ES-I3 (cell line): ENCODE data around the gene RAB11FIP3.

Source experiments
- H3K36me3 ChIP-seq: 2 replicates; pipeline ENCODE4 v1.6.1; 2013; ENCODE audit warnings: mild to moderate bottlenecking, low read length, control low read depth, moderate library complexity; ENCODE audit not compliant: insufficient read depth
- H3K4me1 ChIP-seq: 2 replicates; pipeline ENCODE4 v1.6.1; 2013; ENCODE audit warnings: mild to moderate bottlenecking, control low read depth, low read length; ENCODE audit not compliant: insufficient read depth
- H3K9ac ChIP-seq: 2 replicates; pipeline ENCODE4 v1.6.1; 2013; ENCODE audit warnings: low read depth, mild to moderate bottlenecking, low read length, moderate library complexity
- H3K9me3 ChIP-seq: 2 replicates; pipeline ENCODE4 v1.6.1; 2013; ENCODE audit warnings: mild to moderate bottlenecking, low read length, moderate library complexity; ENCODE audit not compliant: control insufficient read depth, insufficient read depth

RAB11FIP3 gene

GRCh38 chr16:525123-525519, 99.7 kb downstream of the RAB11FIP3 start:
- Histone ChIP-seq H3K9me3 (no peaks in the 10 kb centered on the region), H3K4me1 (peaks cover 17% of the 10 kb centered on the region; the same call in 1 of the 2 replicates), H3K36me3 (no peaks in the 10 kb centered on the region), H3K9ac (no peak overlapping the region; the same call in 1 of the 2 replicates)

- peaks cover 17% of the 10 kb centered on the region; the same call in 1 of the 2 replicates for H3K4me1 ChIP-seq
- peak overlapping the region; percentile 67; the same call in 1 of the 2 replicates for H3K9ac ChIP-seq
- H3K9me3 ChIP-seq, result no peaks in the 10 kb centered on the region
- H3K36me3 ChIP-seq, result no peaks in the 10 kb centered on the region
These were observed 100.2 kb downstream of the RAB11FIP3 start for GRCh38 chr16:525520-526180.

DNA sequence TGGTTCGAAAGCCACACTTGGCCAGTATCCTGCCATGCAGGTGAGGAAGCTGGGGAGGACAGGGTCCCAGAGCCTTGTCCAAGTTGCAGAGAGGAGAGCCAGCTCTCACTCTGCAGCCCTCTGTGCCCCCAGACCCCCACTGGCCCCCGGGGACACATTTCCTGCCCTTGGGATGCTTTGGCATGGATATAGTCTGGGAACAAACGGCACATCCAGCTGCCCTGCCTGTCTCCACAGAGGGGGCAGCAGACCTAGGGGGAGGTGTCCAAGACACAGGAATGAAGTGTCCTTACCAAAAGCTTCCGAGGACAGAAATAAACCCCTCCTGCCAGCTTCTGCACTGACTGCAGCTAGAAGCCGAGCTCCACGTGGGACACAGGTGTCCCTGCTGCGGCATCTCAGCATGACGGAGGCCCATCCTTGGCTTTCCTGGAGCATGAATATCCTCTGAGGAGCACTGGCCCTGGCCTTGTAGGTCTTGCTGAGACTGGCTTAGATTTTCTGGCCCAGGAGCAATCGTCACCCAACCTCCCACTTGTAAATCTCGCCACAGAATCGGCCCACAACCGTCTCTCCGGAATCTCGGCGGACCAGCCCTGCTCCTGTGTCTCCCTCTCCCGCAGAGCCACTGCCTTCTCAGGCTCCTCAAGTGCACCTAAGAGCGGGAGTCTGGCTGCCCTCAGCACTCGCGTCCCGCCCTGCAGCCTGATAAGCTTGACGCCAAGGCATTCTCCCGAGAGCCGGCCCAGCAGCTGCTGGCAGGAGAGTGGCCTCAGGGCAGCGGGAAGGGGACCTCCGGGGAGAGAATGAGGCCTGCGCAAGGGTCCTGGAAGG, 100.9 kb downstream of the RAB11FIP3 start:
- Histone ChIP-seq H3K4me1 (peaks cover 17% of the 10 kb centered on the region; the same call in 1 of the 2 replicates), H3K9ac (peak overlapping the region; percentile 67), H3K36me3 (no peaks in the 10 kb centered on the region), H3K9me3 (no peaks in the 10 kb centered on the region)

GRCh38 chr16:527015-527903, 101.8 kb downstream of the RAB11FIP3 start, which contains the start of gene CAPN15:
Gene CAPN15 (plus strand): TSS chr16:527712. CDS start chr16:546839, 19,127 bp downstream.
- no peaks in the 10 kb centered on the region for H3K36me3 ChIP-seq
- H3K4me1 ChIP-seq, result peaks cover 17% of the 10 kb centered on the region; the same call in 1 of the 2 replicates
- H3K9ac ChIP-seq, result peak within 1 kb of the TSS; percentile 67
- no peaks in the 10 kb centered on the region for H3K9me3 ChIP-seq

GRCh38 chr16:528111-529011, 102.9 kb downstream of the RAB11FIP3 start:
- no peaks in the 10 kb centered on the region for H3K9me3 ChIP-seq
- H3K36me3 ChIP-seq, result no peaks in the 10 kb centered on the region
- H3K9ac ChIP-seq, result peak overlapping the region; percentile 67
- peaks cover 17% of the 10 kb centered on the region; the same call in 1 of the 2 replicates for H3K4me1 ChIP-seq

GRCh38 chr16:529012-529575, 103.6 kb downstream of the RAB11FIP3 start:
- Histone ChIP-seq H3K9me3 (no peaks in the 10 kb centered on the region), H3K4me1 (peaks cover 17% of the 10 kb centered on the region; the same call in 1 of the 2 replicates), H3K9ac (peak overlapping the region; percentile 67), H3K36me3 (no peaks in the 10 kb centered on the region)

- no peaks in the 10 kb centered on the region for H3K9me3 ChIP-seq
- H3K9ac ChIP-seq, result no peak overlapping the region
- H3K4me1 ChIP-seq, result peaks cover 13% of the 10 kb centered on the region; the same call in 1 of the 2 replicates
- no peaks in the 10 kb centered on the region for H3K36me3 ChIP-seq
These were observed 104.8 kb downstream of the RAB11FIP3 start for GRCh38 chr16:530111-530817.

DNA sequence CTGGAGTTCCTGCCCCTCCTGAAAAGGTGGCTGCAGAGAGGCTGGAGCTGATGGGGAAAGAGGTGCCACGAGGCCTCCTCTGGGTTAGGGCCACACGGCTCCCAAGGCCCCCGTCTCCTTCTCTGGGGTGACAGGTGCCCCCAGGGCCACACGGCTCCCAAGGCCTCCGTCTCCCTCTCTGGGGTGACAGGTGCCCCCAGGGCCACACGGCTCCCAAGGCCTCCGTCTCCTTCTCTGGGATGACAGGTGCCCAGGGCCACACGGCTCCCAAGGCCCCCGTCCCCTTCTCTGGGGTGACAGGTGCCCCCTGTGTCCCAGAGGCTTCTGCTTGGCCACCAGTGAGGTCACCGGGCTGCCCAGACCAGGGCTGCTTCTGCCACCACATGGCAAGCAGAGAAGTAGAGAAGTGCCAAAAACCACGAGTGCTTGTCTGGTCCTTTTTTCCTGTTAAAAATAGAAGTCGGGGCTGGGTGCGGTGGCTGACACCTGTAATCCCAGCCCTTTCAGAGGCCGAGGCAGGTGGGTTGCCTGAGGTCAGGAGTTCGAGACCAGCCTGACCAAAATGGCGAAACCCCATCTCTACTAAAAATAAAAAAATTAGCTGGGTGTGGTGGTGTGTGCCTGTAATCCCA, 106.2 kb downstream of the RAB11FIP3 start:
- peaks cover 4% of the 10 kb centered on the region; the same call in 1 of the 2 replicates for H3K4me1 ChIP-seq
- no peaks in the 10 kb centered on the region for H3K36me3 ChIP-seq
- no peaks in the 10 kb centered on the region for H3K9me3 ChIP-seq
- H3K9ac ChIP-seq, result no peak overlapping the region

DNA sequence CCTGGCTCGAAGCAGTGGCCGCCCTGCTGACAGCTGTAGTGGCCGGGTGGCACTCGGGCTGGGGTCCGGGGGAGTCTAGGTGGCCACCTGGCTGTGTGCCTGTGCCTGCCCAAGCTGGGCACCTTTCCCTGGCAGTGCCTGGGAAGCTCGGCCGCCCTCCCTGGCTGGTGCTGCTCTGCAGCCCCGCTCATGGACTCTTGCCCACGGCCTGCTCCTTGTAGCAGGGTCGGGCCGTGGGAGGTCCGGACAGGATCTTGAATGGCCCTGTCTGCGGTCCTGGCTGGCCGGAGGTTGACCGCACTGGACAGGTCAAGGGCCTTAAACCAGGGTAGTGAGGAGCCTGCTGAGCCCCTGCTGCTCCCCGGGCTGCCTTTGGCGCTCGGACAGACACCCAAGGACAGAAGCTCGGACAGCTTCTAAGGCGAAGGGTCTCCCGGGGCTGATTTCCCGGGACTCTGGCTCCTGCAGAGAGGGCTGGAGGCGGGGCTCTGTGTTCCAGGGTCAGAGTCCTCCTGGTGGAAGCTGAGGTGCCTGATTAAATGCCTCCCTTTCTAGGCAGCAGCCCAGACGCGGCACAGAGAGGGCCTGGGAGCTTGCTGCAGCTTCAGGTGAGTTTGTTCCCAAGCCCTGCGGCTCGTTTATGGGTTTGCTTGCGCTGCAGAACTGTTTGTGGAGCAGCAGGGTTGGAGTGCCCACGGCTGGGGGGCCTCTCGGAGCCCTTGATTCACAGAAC, 108.1 kb downstream of the RAB11FIP3 start:
- H3K36me3 ChIP-seq, result no peaks in the 10 kb centered on the region

GRCh38 chr16:534135-534534, 108.7 kb downstream of the RAB11FIP3 start:
- H3K9ac ChIP-seq, result no peak overlapping the region
- no peaks in the 10 kb centered on the region for H3K36me3 ChIP-seq
- H3K9me3 ChIP-seq, result no peaks in the 10 kb centered on the region
- H3K4me1 ChIP-seq, result no peaks in the 10 kb centered on the region; the same call in 1 of the 2 replicates

More for the DNA sequence above, 108.1 kb downstream of the RAB11FIP3 start:
- no peak overlapping the region for H3K9ac ChIP-seq
- peaks cover 4% of the 10 kb centered on the region; the same call in 1 of the 2 replicates for H3K4me1 ChIP-seq
- no peaks in the 10 kb centered on the region for H3K9me3 ChIP-seq

- Histone ChIP-seq H3K4me1 (no peaks in the 10 kb centered on the region; the same call in 1 of the 2 replicates), H3K9ac (no peak overlapping the region), H3K36me3 (no peaks in the 10 kb centered on the region), H3K9me3 (no peaks in the 10 kb centered on the region)
These were observed 109.5 kb downstream of the RAB11FIP3 start for GRCh38 chr16:534856-535445.
